ENCODE data around the gene RNF31. TPM values are rescaled to one million over a fixed set of nuclear protein-coding genes. Genes with fewer than 3 reads are reported as not detected.

Gene RNF31
- total and polyA plus RNA-seq, 2 of the 13 experiments (the other 11 are each of a cell fraction or from before 2014, with no cell fraction given): 48.2 to 86.8 TPM

DNA sequence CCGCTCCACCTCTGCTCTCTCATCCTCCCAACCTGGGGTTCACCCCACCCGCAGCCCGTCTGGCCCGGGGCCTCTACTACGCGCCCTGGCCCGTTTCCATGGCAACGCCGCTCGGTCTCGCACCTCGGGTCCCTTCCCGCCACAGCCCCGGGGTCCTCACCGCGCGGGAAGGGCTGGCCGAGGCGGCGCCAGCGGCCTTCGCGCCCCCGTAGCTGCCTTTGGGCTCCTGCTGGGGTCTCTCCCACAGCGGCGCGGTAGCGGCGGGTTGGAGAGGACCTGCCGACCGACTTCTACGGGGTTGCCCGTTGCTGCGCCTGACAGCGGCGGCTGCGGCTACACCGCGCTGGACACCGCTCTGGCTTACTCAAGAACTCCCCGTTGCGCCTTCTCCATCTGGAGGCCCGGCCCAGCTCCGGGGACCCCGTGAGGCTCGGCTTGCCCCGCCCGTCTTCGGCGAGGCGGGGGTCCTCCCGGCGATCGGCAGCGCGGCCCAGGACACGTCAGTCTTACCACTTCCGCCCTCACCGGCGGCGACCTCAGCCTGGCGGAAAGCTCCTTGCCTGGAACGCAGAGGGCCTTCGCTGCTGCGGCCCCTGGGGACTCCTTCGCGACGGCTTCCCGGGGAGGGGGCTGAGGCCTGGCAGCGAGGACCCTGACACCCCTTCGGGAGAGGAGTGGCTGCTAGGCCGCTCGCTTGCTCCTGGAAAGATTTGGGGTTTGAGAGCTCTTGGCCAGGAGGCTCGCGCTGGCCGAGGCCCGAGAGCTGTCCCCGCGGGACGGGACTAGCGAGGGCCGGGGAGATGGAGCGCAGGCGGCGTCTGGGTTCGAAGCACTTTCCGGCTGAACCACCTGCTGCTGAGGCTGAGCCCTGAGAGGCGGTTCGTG is 48.1 kb downstream of the RNF31 start, which contains the start of gene TM9SF1 (continued):
- TF ChIP-seq, protein P1, sequence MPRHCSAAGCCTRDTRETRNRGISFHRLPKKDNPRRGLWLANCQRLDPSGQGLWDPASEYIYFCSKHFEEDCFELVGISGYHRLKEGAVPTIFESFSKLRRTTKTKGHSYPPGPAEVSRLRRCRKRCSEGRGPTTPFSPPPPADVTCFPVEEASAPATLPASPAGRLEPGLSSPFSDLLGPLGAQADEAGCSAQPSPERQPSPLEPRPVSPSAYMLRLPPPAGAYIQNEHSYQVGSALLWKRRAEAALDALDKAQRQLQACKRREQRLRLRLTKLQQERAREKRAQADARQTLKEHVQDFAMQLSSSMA (CRISPR knock-in tag; IDR thresholded peaks at IDR 0.05): peak; percentile 97
- TF ChIP-seq TBL1XR1 (IDR thresholded peaks at IDR 0.05; ENCODE audit: borderline replicate concordance, low read length, partially characterized antibody) (no peak), ZNF446 (CRISPR knock-in tag; IDR thresholded peaks at IDR 0.05) (peak; percentile 98), NFE2L1 (CRISPR knock-in tag; IDR thresholded peaks at IDR 0.05; ENCODE audit: borderline replicate concordance) (peak; percentile 92), MIER2 (CRISPR knock-in tag; IDR thresholded peaks at IDR 0.05) (peak; percentile 34), REXO4 (CRISPR knock-in tag; IDR thresholded peaks at IDR 0.05; ENCODE audit: borderline replicate concordance) (peak; percentile 90), CCAR2 (optimal IDR thresholded peaks at IDR 0.05; ENCODE audit: low read depth, low read length) (peak; percentile 53), SATB2 (CRISPR knock-in tag; IDR thresholded peaks at IDR 0.05) (peak; percentile 79), EZH2 (conservative IDR thresholded peaks at IDR 0.05; ENCODE audit: low read depth, low read length) (no peak), ZNF451 (CRISPR knock-in tag; IDR thresholded peaks at IDR 0.05) (peak; percentile 99), ZNF577 (CRISPR knock-in tag; IDR thresholded peaks at IDR 0.05; ENCODE audit: borderline replicate concordance, low read depth) (peak; percentile 99), ZNF670 (CRISPR knock-in tag; IDR thresholded peaks at IDR 0.05; ENCODE audit: borderline replicate concordance) (no peak), HNRNPK (IDR thresholded peaks at IDR 0.05; ENCODE audit: low read depth, low read length, poor library complexity, severe bottlenecking) (peak; percentile 89), ZFAT (CRISPR knock-in tag; conservative IDR thresholded peaks at IDR 0.05) (peak; percentile 94), ZSCAN31 (CRISPR knock-in tag; IDR thresholded peaks at IDR 0.05; ENCODE audit: low read depth) (peak; percentile 100), NFE2 (CRISPR knock-in tag; IDR thresholded peaks at IDR 0.05) (no peak; the same call in 1 of the 2 replicates)
- TF ChIP-seq, protein P2, sequence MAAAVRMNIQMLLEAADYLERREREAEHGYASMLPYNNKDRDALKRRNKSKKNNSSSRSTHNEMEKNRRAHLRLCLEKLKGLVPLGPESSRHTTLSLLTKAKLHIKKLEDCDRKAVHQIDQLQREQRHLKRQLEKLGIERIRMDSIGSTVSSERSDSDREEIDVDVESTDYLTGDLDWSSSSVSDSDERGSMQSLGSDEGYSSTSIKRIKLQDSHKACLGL (CRISPR knock-in tag; IDR thresholded peaks at IDR 0.05): peak; percentile 98
- TF ChIP-seq, protein P3, sequence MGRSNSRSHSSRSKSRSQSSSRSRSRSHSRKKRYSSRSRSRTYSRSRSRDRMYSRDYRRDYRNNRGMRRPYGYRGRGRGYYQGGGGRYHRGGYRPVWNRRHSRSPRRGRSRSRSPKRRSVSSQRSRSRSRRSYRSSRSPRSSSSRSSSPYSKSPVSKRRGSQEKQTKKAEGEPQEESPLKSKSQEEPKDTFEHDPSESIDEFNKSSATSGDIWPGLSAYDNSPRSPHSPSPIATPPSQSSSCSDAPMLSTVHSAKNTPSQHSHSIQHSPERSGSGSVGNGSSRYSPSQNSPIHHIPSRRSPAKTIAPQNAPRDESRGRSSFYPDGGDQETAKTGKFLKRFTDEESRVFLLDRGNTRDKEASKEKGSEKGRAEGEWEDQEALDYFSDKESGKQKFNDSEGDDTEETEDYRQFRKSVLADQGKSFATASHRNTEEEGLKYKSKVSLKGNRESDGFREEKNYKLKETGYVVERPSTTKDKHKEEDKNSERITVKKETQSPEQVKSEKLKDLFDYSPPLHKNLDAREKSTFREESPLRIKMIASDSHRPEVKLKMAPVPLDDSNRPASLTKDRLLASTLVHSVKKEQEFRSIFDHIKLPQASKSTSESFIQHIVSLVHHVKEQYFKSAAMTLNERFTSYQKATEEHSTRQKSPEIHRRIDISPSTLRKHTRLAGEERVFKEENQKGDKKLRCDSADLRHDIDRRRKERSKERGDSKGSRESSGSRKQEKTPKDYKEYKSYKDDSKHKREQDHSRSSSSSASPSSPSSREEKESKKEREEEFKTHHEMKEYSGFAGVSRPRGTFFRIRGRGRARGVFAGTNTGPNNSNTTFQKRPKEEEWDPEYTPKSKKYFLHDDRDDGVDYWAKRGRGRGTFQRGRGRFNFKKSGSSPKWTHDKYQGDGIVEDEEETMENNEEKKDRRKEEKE (IDR thresholded peaks at IDR 0.05): no peak
- TF ChIP-seq, protein P4, sequence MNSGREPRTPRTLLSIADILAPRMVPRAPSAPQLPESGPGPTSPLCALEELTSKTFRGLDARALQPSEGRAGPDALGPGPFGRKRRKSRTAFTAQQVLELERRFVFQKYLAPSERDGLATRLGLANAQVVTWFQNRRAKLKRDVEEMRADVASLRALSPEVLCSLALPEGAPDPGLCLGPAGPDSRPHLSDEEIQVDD (CRISPR knock-in tag; IDR thresholded peaks at IDR 0.05; ENCODE audit: borderline replicate concordance): peak; percentile 91
- TF ChIP-seq, protein P5, sequence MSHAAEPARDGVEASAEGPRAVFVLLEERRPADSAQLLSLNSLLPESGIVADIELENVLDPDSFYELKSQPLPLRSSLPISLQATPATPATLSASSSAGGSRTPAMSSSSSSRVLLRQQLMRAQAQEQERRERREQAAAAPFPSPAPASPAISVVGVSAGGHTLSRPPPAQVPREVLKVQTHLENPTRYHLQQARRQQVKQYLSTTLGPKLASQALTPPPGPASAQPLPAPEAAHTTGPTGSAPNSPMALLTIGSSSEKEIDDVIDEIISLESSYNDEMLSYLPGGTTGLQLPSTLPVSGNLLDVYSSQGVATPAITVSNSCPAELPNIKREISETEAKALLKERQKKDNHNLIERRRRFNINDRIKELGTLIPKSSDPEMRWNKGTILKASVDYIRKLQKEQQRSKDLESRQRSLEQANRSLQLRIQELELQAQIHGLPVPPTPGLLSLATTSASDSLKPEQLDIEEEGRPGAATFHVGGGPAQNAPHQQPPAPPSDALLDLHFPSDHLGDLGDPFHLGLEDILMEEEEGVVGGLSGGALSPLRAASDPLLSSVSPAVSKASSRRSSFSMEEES (CRISPR knock-in tag; IDR thresholded peaks at IDR 0.05): peak; percentile 67; the same call in 1 of the 2 replicates

Measured in HepG2 (cell line).